Body of pancreas (tissue), 4 donors: ENCODE data around the gene STK26. TPM values are rescaled to one million over a fixed set of nuclear protein-coding genes. Genes with fewer than 3 reads are reported as not detected.
"Not testable (repeated sequence)": the region's sequence is repeated elsewhere in the genome, so short reads cannot be mapped to it uniquely, and the experiment has no call there.

Experiments used
- ATAC-seq: fragments of 150-250 bp; one replicate; pipeline ENCODE4 v1.9.1; 2016
- DNase-seq, 4 donors: peaks; one replicate each; pipeline ENCODE4 v3.0.0-alpha.2; 2019
- H3K27ac ChIP-seq, 4 donors: fragments of 200-600 bp; sonication (generic); 1 replicate in 3 of 4; 2 replicates in 1 of 4; pipeline versions ENCODE4 v1.5.1 to v1.6.1; 2016 to 2019; ENCODE audit warnings: mild to moderate bottlenecking in 1 of 4, mixed read lengths in 1 of 4, moderate library complexity in 1 of 4
- H3K27me3 ChIP-seq, 2 donors: fragments of 200-600 bp; sonication (generic); one replicate each; pipeline ENCODE4 v1.6.0; 2016; ENCODE audit warnings: mild to moderate bottlenecking in 1 of 2
- H3K36me3 ChIP-seq, 2 donors: fragments of 200-600 bp; sonication (generic); replicated peaks in 1 of 2; 2 replicates each; pipeline ENCODE4 v1.5.1; 2016; ENCODE audit warnings: low read depth in 2 of 2; ENCODE audit not compliant: insufficient read depth in 1 of 2
- H3K4me1 ChIP-seq: fragments of 200-600 bp; sonication (generic); one replicate; pipeline ENCODE4 v1.6.0; 2016
- H3K4me3 ChIP-seq, 2 donors: fragments of 200-600 bp; sonication (generic); 1 replicate in 1 of 2; 2 replicates in 1 of 2; pipeline ENCODE4 v1.5.1; 2016 to 2019
- H3K9me3 ChIP-seq, 3 donors: fragments of 200-600 bp; sonication (generic); 1 replicate in 2 of 3; 2 replicates in 1 of 3; pipeline ENCODE4 v1.5.1; 2016
- CTCF ChIP-seq, 7 experiments: fragments of 450-650 bp in 4 of 7; fragments of 200-600 bp in 3 of 7; sonication (generic) in 3 of 7; IDR thresholded peaks; one replicate each; pipeline ENCODE4 v1.5.1; 2016 to 2019; ENCODE audit warnings: antibody characterized with exemption in 7 of 7
- POLR2A ChIP-seq, 3 donors: fragments of 450-650 bp; IDR thresholded peaks; one replicate each; pipeline ENCODE4 v1.6.1; 2016; ENCODE audit warnings: antibody characterized with exemption in 3 of 3, mild to moderate bottlenecking in 2 of 3
- WGBS, 2 donors: methylation state at CpG; one replicate each; pipeline ENCODE4 v1.1.5; 2017; 5-methylcytosine and 5-hydroxymethylcytosine counted together
- intact Hi-C: fragments of 100-400 bp; cut with DNase I; formaldehyde crosslinking; loops from one replicate; pipeline ENCODE4 v1.15.1; 2023
- total RNA-seq, 2 donors: library from RNA; depleted of rRNA; stranded (reverse); fragments of >200 nt; gene quantifications; one replicate each; pipeline ENCODE4 v1.1.0, GENCODE V29; 2016

STK26 gene
- total RNA-seq, 2 donors from 2014 or later = 4.9 to 5.3 TPM

GRCh38 chrX:132043977-132044376, 20.9 kb downstream of the STK26 start:
- intact Hi-C loops = no loop called here
- DNase-seq = no peak
- 83 to 87% methylated on average over 2 of the region's 2 CpGs for WGBS, 2 donors
- Histone ChIP-seq H3K27me3 (no peaks in the 10 kb centered on the region), H3K4me1 (no peaks in the 10 kb centered on the region), H3K4me3 (no peak overlapping the region), H3K36me3 (no peaks in the 10 kb centered on the region), H3K27ac (no peak overlapping the region), H3K9me3 (no peaks in the 10 kb centered on the region)
- ATAC-seq = no peak
- TF ChIP-seq POLR2A (IDR thresholded peaks at IDR 0.05) = no peak
- TF ChIP-seq CTCF (IDR thresholded peaks at IDR 0.05) = no peak

- Histone ChIP-seq H3K9me3 (no peaks in the 10 kb centered on the region), H3K27me3 (no peaks in the 10 kb centered on the region), H3K27ac (no peak overlapping the region), H3K36me3 (no peaks in the 10 kb centered on the region), H3K4me1 (no peaks in the 10 kb centered on the region), H3K4me3 (no peak overlapping the region)
- ATAC-seq (no peak), DNase-seq (no peak)
- intact Hi-C loops = no loop called here
- no peak for TF ChIP-seq POLR2A (IDR thresholded peaks at IDR 0.05)
- no peak for TF ChIP-seq CTCF (IDR thresholded peaks at IDR 0.05)
- WGBS, 2 donors = 87 to 93% methylated on average over 4 of the region's 4 CpGs
Observed at GRCh38 chrX:132044953-132045352, 21.9 kb downstream of the STK26 start.

- WGBS, 2 donors = 51 to 63% methylated on average over 2 of the region's 2 CpGs
- intact Hi-C loops = no loop called here
- ATAC-seq (no peak), DNase-seq (no peak)
- no peaks in the 10 kb centered on the region for H3K9me3 ChIP-seq
- H3K36me3 ChIP-seq = no peaks in the 10 kb centered on the region
- H3K4me3 ChIP-seq = no peak overlapping the region
- H3K27ac ChIP-seq = no peak overlapping the region
- no peaks in the 10 kb centered on the region for H3K4me1 ChIP-seq
- H3K27me3 ChIP-seq = no peaks in the 10 kb centered on the region
- TF ChIP-seq CTCF (IDR thresholded peaks at IDR 0.05) (no peak), POLR2A (IDR thresholded peaks at IDR 0.05) (no peak)
Observed at GRCh38 chrX:132045456-132045855, 22.4 kb downstream of the STK26 start.

GRCh38 chrX:132046533-132046932, 23.4 kb downstream of the STK26 start:
- ATAC-seq (no peak), DNase-seq (no peak)
- Histone ChIP-seq H3K9me3 (no peaks in the 10 kb centered on the region), H3K4me1 (no peaks in the 10 kb centered on the region), H3K27me3 (no peaks in the 10 kb centered on the region), H3K27ac (no peak overlapping the region), H3K4me3 (no peak overlapping the region), H3K36me3 (no peaks in the 10 kb centered on the region)
- intact Hi-C loops = no loop called here
- WGBS, 2 donors = 30 to 40% methylated on average over 2 of the region's 2 CpGs
- no peak for TF ChIP-seq POLR2A (IDR thresholded peaks at IDR 0.05)
- TF ChIP-seq CTCF (IDR thresholded peaks at IDR 0.05) = no peak

GRCh38 chrX:132051778-132052177, 28.7 kb downstream of the STK26 start:
- H3K36me3 ChIP-seq, ATAC-seq, H3K4me1 ChIP-seq, H3K4me3 ChIP-seq, H3K27me3 ChIP-seq, H3K27ac ChIP-seq, H3K9me3 ChIP-seq, DNase-seq, intact Hi-C loops: not testable (repeated sequence)
